Measurements from ENCODE around the gene P2RX4.

Gene P2RX4, protein sequence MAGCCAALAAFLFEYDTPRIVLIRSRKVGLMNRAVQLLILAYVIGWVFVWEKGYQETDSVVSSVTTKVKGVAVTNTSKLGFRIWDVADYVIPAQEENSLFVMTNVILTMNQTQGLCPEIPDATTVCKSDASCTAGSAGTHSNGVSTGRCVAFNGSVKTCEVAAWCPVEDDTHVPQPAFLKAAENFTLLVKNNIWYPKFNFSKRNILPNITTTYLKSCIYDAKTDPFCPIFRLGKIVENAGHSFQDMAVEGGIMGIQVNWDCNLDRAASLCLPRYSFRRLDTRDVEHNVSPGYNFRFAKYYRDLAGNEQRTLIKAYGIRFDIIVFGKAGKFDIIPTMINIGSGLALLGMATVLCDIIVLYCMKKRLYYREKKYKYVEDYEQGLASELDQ

DNA sequence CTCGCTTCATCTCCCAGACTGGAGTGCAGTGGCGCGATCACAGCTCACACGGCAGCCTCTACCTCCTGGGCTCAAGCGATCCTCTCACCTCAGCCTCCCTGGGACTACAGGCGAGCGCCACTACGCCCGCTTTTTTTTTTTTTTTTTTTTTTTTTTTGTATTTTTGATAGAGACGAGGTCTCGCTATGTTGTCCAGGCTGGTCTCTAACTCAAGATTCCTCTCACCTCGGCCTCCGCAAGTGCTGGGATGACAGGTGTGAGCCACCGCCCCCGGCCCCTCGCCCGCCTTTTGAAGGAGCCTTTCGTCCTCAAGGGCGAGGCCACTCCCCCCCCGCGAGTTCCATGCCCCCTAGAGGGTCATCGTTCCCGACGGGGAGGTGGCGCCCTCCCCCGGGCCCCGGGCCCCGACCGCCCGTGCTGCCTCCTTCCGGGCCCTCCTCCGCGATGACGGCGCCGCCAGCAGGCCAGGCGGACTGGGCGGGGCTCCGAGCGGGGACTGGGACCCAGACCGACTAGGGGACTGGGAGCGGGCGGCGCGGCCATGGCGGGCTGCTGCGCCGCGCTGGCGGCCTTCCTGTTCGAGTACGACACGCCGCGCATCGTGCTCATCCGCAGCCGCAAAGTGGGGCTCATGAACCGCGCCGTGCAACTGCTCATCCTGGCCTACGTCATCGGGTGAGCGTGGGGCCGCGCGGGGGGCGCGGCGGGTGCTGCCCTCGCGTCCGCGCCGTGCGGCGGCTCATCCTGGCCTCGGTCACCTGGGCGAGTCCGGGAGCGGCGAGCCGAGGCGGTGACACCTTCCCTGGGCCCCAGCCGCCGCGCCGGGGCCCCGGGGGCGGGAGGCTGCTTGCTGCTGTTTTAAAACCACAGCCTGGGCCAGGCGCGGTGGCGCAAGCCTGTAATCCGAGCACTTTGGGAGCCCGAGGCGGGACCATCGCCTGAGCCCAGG is at the start of gene P2RX4:
Gene P2RX4 (plus strand): TSS at position 506 of the 949 bp plus-strand sequence. CDS start 36 bp downstream, at position 542.
- DNase-seq, result peak; percentile 90

DNA sequence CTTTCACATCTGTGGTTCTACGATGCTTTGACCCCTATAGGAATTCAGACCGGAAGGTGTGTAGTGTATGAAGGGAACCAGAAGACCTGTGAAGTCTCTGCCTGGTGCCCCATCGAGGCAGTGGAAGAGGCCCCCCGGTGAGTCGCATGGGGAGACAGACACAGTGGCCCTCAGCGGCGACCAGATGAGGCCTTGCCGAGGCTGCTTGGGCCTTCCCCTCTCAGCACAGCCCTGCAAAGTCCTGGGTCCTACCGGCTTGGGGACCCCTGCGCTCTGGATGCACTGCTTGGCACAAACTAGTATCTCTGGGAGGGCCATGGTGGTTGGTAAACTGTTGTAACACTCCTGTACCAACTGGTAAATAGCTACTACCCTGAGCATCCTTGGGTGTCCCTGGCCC is 47.5 kb upstream of the P2RX4 start:
- DNase-seq, result no peak

DNA sequence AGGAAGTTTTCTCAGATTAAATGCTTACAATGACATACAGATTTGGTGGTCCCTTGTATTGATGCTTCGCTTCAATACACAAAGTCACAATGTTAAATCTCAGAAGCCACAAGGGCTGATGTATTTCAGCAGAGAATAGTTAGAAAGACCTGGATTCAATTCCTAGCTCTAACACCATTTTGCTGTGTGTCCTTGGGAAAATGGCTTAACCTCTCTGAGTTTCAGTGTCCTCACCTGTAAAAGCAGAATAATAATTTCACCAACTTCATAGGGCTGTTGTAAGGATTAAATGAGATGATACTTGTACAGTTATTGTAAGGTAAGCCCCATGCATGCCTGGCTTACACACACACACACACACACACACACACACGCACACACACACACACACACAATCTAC is 46.9 kb upstream of the P2RX4 start:
- DNase-seq, result no peak

DNA sequence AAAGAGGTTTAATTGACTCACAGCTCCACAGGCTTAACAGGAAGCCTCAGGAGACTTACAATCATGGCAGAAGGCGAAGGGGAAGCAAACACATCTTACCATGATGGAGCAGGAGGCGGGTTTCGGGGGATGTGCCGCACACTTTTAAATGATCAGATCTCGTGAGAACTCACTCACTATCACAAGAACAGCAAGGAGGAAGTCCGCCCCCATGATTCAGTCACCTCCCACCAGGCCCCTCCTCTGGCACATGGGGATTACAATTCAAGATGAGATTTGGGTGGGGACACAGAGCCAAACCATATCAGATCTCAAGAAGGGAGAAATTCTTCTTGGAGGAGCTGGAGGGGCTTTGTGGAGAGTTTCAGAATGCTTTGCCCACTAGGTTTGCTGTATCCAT is 45.1 kb upstream of the P2RX4 start:
- DNase-seq, result peak; percentile 37

DNA sequence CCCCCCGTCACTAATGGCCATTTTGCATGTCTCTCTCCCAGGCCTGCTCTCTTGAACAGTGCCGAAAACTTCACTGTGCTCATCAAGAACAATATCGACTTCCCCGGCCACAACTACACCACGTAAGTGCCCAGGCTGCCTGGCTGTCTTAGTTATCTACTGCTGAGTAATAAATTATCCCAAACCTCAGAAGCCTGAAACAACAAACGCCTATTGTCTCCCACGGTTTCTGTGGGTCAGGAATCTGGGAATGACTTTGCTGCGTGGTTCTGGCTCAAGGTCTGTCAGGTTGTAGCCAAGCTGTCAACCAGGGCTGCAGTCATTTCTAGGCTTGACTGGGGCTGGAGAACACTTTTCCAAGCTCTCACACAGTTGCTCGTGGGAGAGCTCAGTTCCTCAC is 44.6 kb upstream of the P2RX4 start:
- DNase-seq, result no peak

DNA sequence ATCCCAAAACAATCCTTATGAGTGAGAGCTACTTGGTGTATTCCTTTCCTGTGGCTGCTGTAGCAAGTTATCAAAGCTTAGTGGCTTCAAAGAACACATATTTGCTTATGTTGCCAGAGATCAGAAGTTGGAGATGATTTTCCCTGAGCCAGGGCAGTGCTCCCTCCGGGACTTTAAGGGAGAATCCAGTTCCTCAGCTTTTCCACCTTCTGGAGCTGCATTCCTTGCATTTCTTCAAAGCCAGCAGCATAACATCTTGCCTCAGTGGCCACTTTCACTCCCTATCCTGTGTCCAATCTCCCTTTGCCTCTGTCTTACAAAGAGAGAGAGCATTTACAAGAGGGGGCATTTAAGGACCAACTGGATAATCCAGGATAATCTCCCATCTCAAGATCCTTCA is 43.6 kb upstream of the P2RX4 start:
- DNase-seq, result no peak

DNA sequence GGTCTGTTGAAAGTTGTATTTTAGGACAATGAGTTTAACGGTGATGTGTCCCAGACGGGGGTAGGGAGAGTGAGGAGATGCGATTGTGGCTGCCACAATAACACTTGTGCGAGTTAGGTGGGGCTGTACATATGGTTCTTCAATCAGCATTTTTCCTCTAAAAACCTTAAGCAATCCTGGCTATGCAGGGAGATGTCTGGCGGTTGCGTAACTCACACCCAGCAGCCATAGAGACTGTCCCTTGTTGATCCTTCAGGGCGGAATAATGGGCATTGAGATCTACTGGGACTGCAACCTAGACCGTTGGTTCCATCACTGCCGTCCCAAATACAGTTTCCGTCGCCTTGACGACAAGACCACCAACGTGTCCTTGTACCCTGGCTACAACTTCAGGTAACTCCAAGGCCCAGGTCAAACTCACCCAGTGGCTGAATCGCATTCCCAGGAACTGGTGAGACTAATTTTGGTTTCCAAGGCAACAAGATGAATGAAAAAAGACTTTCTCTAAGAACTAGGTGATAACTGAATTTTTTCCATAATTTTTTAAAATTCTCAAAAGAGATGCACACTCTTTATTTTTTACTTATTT is 42.6 kb upstream of the P2RX4 start:
- peak; percentile 51 for DNase-seq

DNA sequence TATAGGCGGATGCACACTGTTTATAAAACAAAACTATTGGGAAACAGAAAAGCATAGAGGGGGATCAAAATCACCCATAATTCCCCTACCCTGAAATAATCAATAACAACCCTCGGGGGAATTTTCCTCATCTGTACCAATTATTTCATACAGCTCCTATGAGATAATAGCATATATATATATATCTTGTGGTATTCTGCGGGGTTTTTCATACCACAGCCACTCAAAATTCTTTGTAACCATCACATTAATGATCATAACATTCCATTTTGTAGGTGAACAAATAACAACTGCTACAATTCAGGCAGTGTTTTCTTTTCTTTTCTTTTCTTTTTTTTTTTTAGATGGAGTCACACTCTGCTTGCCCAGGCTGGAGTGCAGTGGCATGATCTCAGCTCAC is 42.0 kb upstream of the P2RX4 start:
- no peak for DNase-seq

DNA sequence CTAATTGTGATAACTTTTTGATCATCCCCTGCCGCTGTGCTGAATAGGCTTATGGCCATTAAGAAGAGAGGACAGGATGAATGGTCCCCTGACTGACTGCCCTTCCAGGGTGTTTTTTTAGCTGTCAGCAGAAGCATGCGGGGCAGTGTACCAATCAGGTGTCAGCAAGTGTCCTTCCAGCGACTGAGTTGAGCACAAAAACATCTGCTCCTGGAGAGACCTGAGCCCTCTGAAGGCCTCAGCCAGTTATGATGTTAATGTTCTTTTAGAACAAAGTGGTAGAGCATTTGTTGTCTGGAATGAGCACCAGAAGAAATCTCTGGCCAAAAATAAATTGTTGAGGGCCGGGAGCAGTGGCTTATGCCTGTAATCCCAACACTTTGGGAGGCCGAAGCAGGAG is 39.8 kb upstream of the P2RX4 start:
- DNase-seq, result no peak

DNA sequence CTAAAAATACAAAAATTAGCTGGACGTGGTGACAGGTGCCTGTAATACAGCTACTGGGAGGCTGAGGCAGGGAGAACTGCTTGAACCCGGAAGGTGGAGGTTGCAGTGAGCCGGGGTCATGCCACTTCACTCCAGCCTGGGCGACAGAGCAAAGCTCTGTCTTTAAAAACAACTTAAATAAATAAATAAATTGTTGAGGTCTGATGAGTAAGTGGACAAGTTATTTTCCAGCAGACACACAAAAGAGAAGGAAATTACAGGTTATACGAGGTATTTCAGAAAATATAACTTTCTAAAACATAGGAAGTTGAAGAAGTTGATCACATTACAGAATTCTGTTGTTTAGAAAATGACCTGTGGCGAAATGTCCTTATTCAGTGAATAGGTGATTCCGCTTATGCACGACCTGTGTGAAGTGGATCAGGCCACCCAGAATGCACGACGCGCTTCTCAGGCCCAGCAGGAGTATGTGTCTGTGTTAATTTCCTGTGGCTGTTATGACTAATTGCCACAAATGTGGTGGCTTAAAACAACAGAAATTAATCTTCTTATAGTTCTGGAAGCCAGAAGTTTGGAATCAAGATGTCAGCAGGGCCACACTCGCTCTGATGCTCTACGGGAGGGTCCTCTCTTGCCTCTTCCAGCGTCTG is 39.2 kb upstream of the P2RX4 start:
- no peak for DNase-seq

DNA sequence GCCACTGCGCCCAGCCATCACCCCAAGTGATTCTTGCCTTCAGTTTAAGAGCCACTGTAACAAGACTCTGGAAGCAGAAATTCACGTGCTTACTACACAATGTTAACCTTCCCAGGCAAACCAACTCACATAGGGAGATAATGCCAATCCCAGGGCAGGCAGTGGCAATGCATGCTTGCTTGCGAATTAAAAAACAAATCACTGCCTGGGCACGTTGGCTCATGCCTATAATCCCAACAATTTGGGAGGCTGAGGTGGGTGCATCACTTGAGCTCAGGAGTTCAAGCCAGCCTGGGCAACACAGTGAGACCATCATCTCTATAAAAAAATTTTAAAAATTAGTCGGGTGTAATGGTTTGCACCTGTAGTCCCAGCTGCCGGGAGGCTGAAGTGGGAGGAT is 37.8 kb upstream of the P2RX4 start:
- DNase-seq, result no peak

DNA sequence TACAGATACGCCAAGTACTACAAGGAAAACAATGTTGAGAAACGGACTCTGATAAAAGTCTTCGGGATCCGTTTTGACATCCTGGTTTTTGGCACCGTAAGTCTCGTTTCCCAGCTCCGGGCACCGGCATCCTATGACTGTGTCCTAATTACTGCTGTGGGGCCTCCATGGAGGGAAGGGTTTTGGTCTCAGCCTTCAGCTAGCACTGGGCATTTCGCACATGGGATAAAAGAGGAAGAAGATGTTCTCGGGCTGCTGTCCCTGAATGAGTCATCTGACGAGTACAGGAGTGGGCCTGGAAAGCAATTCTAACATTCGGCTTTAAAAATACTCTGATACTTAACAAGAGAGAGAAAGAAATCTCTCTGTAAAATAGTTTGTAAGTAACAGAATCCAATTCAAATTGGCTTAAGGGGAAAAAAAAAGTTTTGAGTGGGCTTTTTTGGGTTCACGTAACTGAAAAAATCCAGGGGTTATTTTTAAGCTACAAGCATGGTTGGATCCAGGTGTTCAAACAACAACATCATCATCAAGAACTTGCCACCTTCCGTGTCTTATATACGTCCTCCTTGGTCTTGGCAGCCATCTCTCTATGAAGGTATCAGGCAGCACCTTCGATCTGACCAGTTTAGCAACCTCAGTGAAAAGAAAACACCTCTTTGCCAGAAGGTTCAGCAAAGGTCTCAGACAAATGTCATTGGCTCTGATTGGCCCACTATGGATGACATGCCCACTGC is 34.4 kb upstream of the P2RX4 start:
- peak; percentile 87 for DNase-seq

DNA sequence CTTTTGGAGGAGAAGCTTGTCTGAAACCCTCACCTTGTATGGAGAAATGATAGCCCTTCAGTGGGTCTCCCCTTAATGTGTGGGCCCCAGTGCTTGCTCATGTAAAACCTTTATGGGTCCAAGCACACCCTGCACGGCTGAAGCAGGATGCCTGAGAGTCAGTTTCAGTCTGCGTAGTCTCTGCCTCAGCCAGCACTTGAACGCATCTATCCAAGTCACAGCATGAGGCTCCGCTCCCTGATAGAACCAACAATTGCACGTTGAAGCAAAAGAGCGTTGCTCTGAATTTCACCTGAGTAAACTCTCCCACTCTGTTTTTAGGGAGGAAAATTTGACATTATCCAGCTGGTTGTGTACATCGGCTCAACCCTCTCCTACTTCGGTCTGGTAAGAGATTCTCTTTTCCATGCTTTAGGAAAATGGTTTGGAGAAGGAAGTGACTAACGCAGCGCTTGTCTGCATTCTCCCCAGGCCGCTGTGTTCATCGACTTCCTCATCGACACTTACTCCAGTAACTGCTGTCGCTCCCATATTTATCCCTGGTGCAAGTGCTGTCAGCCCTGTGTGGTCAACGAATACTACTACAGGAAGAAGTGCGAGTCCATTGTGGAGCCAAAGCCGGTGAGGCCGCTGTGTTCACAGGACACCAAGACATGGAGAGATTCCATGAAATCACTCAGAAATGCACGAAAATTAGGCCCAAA is 33.0 kb upstream of the P2RX4 start:
- peak; percentile 41 for DNase-seq

DNA sequence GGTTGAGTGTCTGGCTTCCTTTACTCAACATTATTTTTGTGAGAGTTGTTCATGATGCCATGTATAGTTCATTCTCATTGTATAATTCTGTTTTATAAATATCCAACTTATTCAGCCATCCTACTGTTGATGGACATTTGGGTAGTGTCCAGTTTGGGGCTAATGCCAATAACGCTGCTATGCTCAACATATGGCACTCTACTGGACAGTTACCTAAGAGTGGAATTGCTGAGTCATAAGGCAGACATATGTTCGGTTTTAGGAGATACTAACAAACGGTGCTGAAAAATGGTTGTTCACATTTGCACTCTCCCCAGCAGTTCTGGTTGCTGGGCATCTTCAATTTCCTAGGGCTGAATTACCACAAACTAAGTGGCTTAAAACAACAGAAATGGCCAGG is 28.7 kb upstream of the P2RX4 start:
- DNase-seq, result no peak

DNA sequence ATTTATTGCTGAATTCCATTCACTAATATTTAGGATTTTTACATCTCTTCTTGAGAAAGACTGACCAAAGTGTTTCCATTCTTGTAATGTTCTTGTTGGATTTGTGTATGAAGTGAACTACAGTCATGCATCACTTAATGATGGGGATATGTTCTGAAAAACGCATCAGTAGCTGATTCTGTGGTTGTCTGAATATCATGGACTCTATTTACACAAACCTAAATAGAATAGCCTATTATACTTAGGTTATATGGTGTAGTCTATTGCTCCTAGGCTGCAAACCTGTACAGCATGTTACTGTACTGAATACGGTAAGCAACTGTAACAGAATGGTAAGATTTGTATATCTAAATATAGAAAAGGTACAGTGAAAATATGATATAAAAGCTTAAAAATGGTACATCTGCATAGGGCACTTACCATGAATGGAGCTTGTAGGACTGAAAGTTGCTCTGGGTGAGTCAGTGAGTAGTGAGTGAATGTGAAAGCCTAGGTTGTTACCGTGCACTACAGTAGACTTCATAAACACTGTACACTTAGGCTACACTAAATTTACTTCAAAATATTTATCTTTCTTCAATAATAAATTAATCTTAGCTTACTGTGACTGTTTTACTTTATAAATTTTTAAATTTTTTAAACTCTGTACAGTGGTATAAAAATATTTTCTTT is 27.6 kb upstream of the P2RX4 start:
- DNase-seq, result no peak

DNA sequence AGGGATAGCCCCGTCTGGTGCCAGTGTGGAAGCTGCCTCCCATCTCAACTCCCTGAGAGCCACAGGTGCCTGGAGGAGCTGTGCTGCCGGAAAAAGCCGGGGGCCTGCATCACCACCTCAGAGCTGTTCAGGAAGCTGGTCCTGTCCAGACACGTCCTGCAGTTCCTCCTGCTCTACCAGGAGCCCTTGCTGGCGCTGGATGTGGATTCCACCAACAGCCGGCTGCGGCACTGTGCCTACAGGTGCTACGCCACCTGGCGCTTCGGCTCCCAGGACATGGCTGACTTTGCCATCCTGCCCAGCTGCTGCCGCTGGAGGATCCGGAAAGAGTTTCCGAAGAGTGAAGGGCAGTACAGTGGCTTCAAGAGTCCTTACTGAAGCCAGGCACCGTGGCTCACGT is 25.5 kb upstream of the P2RX4 start:
- no peak for DNase-seq

DNA sequence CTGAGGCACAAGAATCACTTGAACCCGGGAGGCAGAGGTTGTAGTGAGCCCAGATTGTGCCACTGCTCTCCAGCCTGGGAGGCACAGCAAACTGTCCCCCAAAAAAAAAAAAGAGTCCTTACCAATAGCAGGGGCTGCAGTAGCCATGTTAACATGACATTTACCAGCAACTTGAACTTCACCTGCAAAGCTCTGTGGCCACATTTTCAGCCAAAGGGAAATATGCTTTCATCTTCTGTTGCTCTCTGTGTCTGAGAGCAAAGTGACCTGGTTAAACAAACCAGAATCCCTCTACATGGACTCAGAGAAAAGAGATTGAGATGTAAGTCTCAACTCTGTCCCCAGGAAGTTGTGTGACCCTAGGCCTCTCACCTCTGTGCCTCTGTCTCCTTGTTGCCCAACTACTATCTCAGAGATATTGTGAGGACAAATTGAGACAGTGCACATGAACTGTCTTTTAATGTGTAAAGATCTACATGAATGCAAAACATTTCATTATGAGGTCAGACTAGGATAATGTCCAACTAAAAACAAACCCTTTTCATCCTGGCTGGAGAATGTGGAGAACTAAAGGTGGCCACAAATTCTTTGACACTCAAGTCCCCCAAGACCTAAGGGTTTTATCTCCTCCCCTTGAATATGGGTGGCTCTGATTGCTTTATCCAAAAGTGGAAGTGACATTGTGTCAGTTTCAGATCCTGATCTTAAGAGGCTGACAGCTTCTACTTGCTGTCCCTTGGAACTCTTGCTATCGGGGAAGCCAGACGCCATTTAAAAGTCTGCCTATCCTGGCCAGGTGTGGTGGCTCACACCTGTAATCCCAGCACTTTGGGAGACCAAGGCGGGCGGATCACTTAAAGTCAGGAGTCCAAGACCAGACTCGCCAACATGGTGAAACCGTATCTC is 24.7 kb upstream of the P2RX4 start:
- peak; percentile 77 for DNase-seq

DNA sequence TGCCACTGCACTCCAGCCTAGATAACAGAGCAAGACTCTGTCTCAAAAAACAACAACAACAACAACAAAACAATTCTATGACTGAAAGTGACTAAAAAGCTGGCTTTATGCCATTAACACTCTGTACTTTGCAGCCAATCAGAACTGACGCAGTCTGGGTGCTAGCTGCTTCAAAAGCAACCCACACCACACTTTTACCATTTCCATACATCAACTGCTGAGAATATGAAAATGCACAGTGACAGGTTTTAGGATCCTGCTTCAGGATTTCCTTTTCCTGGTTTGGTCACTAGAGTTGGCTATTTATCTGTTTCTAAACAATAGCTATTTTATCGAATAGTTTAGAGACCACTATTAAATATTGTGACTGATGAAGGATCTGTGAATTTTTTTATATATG is 23.1 kb upstream of the P2RX4 start:
- DNase-seq, result no peak

DNA sequence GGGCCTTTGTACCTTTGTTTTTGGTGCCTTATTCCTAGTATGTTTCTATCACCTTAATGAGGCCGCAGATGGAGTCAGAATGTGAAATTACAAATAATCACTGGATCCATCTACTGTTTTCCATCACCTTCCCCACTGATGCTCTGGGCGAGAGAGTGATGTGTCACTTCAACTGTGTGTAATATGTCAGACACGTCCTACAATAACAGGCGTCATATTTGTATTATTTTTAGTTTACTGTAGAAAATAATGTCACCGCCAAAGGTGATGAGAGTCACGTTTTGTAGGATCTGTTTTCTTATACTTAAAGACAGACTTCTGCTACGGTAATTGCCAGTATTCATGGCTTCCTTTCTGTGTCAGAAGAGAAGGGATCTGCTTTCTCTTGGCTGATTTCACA is 22.4 kb upstream of the P2RX4 start:
- DNase-seq, result no peak

DNA sequence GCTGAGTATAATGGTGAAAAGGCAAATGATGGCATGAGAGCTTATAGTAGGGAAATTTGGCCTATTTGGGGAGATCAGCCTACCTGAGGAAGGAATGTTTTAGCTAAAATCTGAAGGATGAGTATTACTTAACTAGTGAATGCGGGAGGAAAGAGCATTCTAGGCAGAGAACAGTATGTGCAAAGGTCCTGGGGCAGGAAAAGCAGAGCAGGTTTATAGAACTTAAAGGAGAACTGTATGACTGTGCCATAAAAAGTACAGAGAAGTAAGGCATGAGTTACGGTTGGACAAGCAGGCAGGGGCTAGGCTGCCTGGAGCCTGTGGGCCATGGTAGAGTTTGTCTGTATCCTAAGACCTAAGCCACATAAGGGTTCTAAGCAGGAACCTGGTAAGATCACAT is 21.7 kb upstream of the P2RX4 start:
- DNase-seq, result no peak

Measured in inflammatory macrophage treated with lipopolysaccharide for 4 hours (primary cell).